Measurements from ENCODE around the gene GUF1.

DNA sequence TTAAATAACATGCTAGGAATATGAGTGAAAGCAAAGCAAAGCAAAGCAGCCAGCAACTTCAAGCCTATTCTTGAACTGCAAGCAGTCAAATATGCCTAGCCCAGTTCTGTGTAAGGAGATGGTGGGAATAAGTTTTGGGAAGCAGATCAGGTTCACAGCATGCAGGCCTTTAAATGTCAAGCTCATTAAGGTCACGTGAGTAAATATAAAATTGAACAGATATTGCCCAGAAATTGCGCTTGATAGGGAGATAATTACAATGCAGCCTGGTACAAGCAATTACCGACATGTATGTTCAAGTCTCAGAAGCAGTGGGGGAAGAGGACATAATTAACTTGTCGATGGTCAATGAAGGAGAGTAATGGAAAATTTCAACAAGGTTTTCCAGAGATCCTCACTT, 42.2 kb downstream of the GUF1 start:
- TF ChIP-seq ZNF384 (IDR thresholded peaks at IDR 0.05) (no peak), ARNT (IDR thresholded peaks at IDR 0.05) (no peak), ELF4 (IDR thresholded peaks at IDR 0.05) (no peak), SP1 (IDR thresholded peaks at IDR 0.05) (no peak), CTBP1 (IDR thresholded peaks at IDR 0.05; ENCODE audit: borderline replicate concordance) (no peak), L3MBTL2 (conservative IDR thresholded peaks at IDR 0.05) (no peak), BHLHE40 (IDR thresholded peaks at IDR 0.05; ENCODE audit: borderline replicate concordance) (no peak), FOXK2 (IDR thresholded peaks at IDR 0.05) (no peak), SUZ12 (IDR thresholded peaks at IDR 0.05) (no peak), FOXM1 (IDR thresholded peaks at IDR 0.05; ENCODE audit: borderline replicate concordance) (no peak)
- TF ChIP-seq, protein P1, sequence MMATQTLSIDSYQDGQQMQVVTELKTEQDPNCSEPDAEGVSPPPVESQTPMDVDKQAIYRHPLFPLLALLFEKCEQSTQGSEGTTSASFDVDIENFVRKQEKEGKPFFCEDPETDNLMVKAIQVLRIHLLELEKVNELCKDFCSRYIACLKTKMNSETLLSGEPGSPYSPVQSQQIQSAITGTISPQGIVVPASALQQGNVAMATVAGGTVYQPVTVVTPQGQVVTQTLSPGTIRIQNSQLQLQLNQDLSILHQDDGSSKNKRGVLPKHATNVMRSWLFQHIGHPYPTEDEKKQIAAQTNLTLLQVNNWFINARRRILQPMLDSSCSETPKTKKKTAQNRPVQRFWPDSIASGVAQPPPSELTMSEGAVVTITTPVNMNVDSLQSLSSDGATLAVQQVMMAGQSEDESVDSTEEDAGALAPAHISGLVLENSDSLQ (IDR thresholded peaks at IDR 0.05) = no peak

Data from HEK293T (cell line).